ENCODE results near the gene EPHA2.
A peak's percentile ranks its signal among the peaks of the same experiment; 100 is the strongest.

The EPHA2 gene

GRCh38 chr1:16146279-16147155, 9.4 kb downstream of the EPHA2 start:
- Histone ChIP-seq H3K9ac (ENCODE audit: low read length) (peak overlapping the region; percentile 77), H3K4me3 (ENCODE audit: low read depth, low read length) (peak overlapping the region; percentile 33), H3K27me3 (ENCODE audit: control insufficient read depth, insufficient read depth, low read length) (no peaks in the 10 kb centered on the region)

GRCh38 chr1:16145662-16146278, 10.1 kb downstream of the EPHA2 start:
- Histone ChIP-seq H3K9me3 (ENCODE audit: control insufficient read depth, insufficient read depth, low read depth, low read length) (no peaks in the 10 kb centered on the region), H3K36me3 (ENCODE audit: control insufficient read depth, insufficient read depth, low read length) (peaks cover 90% of the 10 kb centered on the region), H3K27ac (ENCODE audit: low read depth, low read length) (peak overlapping the region; percentile 78), H3K4me1 (ENCODE audit: control insufficient read depth, insufficient read depth, low read length) (peaks cover 69% of the 10 kb centered on the region), H3K27me3 (ENCODE audit: control insufficient read depth, insufficient read depth, low read length) (no peaks in the 10 kb centered on the region), H3K4me3 (ENCODE audit: low read depth, low read length) (peak overlapping the region; percentile 30; the same call in 1 of the 2 replicates), H3K9ac (ENCODE audit: low read length) (peak overlapping the region; percentile 77)

More at GRCh38 chr1:16146279-16147155, 9.4 kb downstream of the EPHA2 start:
- Histone ChIP-seq H3K4me1 (ENCODE audit: control insufficient read depth, insufficient read depth, low read length) (peaks cover 70% of the 10 kb centered on the region), H3K27ac (ENCODE audit: low read depth, low read length) (peak overlapping the region; percentile 78), H3K36me3 (ENCODE audit: control insufficient read depth, insufficient read depth, low read length) (peaks cover 91% of the 10 kb centered on the region), H3K9me3 (ENCODE audit: control insufficient read depth, insufficient read depth, low read depth, low read length) (no peaks in the 10 kb centered on the region)

GRCh38 chr1:16145030-16145661, 10.7 kb downstream of the EPHA2 start:
- peaks cover 88% of the 10 kb centered on the region for H3K36me3 ChIP-seq (ENCODE audit: control insufficient read depth, insufficient read depth, low read length)
- peak overlapping the region; percentile 77 for H3K9ac ChIP-seq (ENCODE audit: low read length)
- H3K4me3 ChIP-seq (ENCODE audit: low read depth, low read length) = peak overlapping the region; percentile 30; the same call in 1 of the 2 replicates
- H3K4me1 ChIP-seq (ENCODE audit: control insufficient read depth, insufficient read depth, low read length) = peaks cover 69% of the 10 kb centered on the region
- peak overlapping the region; percentile 78 for H3K27ac ChIP-seq (ENCODE audit: low read depth, low read length)
- H3K27me3 ChIP-seq (ENCODE audit: control insufficient read depth, insufficient read depth, low read length) = no peaks in the 10 kb centered on the region
- H3K9me3 ChIP-seq (ENCODE audit: control insufficient read depth, insufficient read depth, low read depth, low read length) = no peaks in the 10 kb centered on the region

GRCh38 chr1:16144325-16145029, 11.4 kb downstream of the EPHA2 start:
- Histone ChIP-seq H3K27me3 (ENCODE audit: control insufficient read depth, insufficient read depth, low read length) (no peaks in the 10 kb centered on the region), H3K36me3 (ENCODE audit: control insufficient read depth, insufficient read depth, low read length) (peaks cover 88% of the 10 kb centered on the region), H3K9me3 (ENCODE audit: control insufficient read depth, insufficient read depth, low read depth, low read length) (no peaks in the 10 kb centered on the region), H3K4me1 (ENCODE audit: control insufficient read depth, insufficient read depth, low read length) (peaks cover 75% of the 10 kb centered on the region), H3K4me3 (ENCODE audit: low read depth, low read length) (no peak overlapping the region), H3K27ac (ENCODE audit: low read depth, low read length) (peak overlapping the region; percentile 78; the same call in 1 of the 2 replicates), H3K9ac (ENCODE audit: low read length) (peak overlapping the region; percentile 77)

- peaks cover 88% of the 10 kb centered on the region for H3K36me3 ChIP-seq (ENCODE audit: control insufficient read depth, insufficient read depth, low read length)
- H3K4me1 ChIP-seq (ENCODE audit: control insufficient read depth, insufficient read depth, low read length) = peaks cover 77% of the 10 kb centered on the region
- H3K9ac ChIP-seq (ENCODE audit: low read length) = no peak overlapping the region
- H3K4me3 ChIP-seq (ENCODE audit: low read depth, low read length) = no peak overlapping the region
- H3K27me3 ChIP-seq (ENCODE audit: control insufficient read depth, insufficient read depth, low read length) = no peaks in the 10 kb centered on the region
- peak overlapping the region; percentile 78; the same call in 1 of the 2 replicates for H3K27ac ChIP-seq (ENCODE audit: low read depth, low read length)
- H3K9me3 ChIP-seq (ENCODE audit: control insufficient read depth, insufficient read depth, low read depth, low read length) = no peaks in the 10 kb centered on the region
These were observed 12.1 kb downstream of the EPHA2 start for GRCh38 chr1:16143566-16144324.

GRCh38 chr1:16143005-16143565, 12.8 kb downstream of the EPHA2 start:
- Histone ChIP-seq H3K9me3 (ENCODE audit: control insufficient read depth, insufficient read depth, low read depth, low read length) (no peaks in the 10 kb centered on the region), H3K27me3 (ENCODE audit: control insufficient read depth, insufficient read depth, low read length) (no peaks in the 10 kb centered on the region), H3K36me3 (ENCODE audit: control insufficient read depth, insufficient read depth, low read length) (peaks cover 88% of the 10 kb centered on the region), H3K27ac (ENCODE audit: low read depth, low read length) (no peak overlapping the region), H3K9ac (ENCODE audit: low read length) (no peak overlapping the region), H3K4me1 (ENCODE audit: control insufficient read depth, insufficient read depth, low read length) (peaks cover 76% of the 10 kb centered on the region), H3K4me3 (ENCODE audit: low read depth, low read length) (no peak overlapping the region)

- Histone ChIP-seq H3K9me3 (ENCODE audit: control insufficient read depth, insufficient read depth, low read depth, low read length) (no peaks in the 10 kb centered on the region), H3K4me1 (ENCODE audit: control insufficient read depth, insufficient read depth, low read length) (peaks cover 74% of the 10 kb centered on the region), H3K27me3 (ENCODE audit: control insufficient read depth, insufficient read depth, low read length) (no peaks in the 10 kb centered on the region), H3K9ac (ENCODE audit: low read length) (no peak overlapping the region), H3K4me3 (ENCODE audit: low read depth, low read length) (no peak overlapping the region), H3K27ac (ENCODE audit: low read depth, low read length) (no peak overlapping the region), H3K36me3 (ENCODE audit: control insufficient read depth, insufficient read depth, low read length) (peaks cover 88% of the 10 kb centered on the region)
These were observed 13.4 kb downstream of the EPHA2 start for GRCh38 chr1:16142383-16142995.

- H3K9ac ChIP-seq (ENCODE audit: low read length) = no peak overlapping the region
These were observed 14.1 kb downstream of the EPHA2 start for GRCh38 chr1:16141573-16142336.

GRCh38 chr1:16140068-16140596, 15.7 kb downstream of the EPHA2 start:
- Histone ChIP-seq H3K4me3 (ENCODE audit: low read depth, low read length) (no peak overlapping the region), H3K9me3 (ENCODE audit: control insufficient read depth, insufficient read depth, low read depth, low read length) (no peaks in the 10 kb centered on the region), H3K27me3 (ENCODE audit: control insufficient read depth, insufficient read depth, low read length) (no peaks in the 10 kb centered on the region), H3K27ac (ENCODE audit: low read depth, low read length) (no peak overlapping the region), H3K36me3 (ENCODE audit: control insufficient read depth, insufficient read depth, low read length) (peaks cover 86% of the 10 kb centered on the region), H3K9ac (ENCODE audit: low read length) (peak overlapping the region; percentile 0), H3K4me1 (ENCODE audit: control insufficient read depth, insufficient read depth, low read length) (peaks cover 52% of the 10 kb centered on the region)

More at GRCh38 chr1:16141573-16142336, 14.1 kb downstream of the EPHA2 start:
- Histone ChIP-seq H3K36me3 (ENCODE audit: control insufficient read depth, insufficient read depth, low read length) (peaks cover 87% of the 10 kb centered on the region), H3K27ac (ENCODE audit: low read depth, low read length) (no peak overlapping the region), H3K4me3 (ENCODE audit: low read depth, low read length) (no peak overlapping the region), H3K4me1 (ENCODE audit: control insufficient read depth, insufficient read depth, low read length) (peaks cover 67% of the 10 kb centered on the region), H3K9me3 (ENCODE audit: control insufficient read depth, insufficient read depth, low read depth, low read length) (no peaks in the 10 kb centered on the region), H3K27me3 (ENCODE audit: control insufficient read depth, insufficient read depth, low read length) (no peaks in the 10 kb centered on the region)

Measured in HUES6 (cell line).